Thoracic aorta (tissue), 2 donors: Measurements from ENCODE around the gene CIAO3. TPM values are rescaled to one million over a fixed set of nuclear protein-coding genes. Genes with fewer than 3 reads are reported as not detected.
"Not testable (repeated sequence)": the region's sequence is repeated elsewhere in the genome, so short reads cannot be mapped to it uniquely, and the experiment has no call there.

Source experiments
- ATAC-seq: fragments of 150-250 bp; one replicate; pipeline ENCODE4 v1.8.0; 2017; ENCODE audit warnings: low read depth; ENCODE audit not compliant: insufficient number of reproducible peaks, low FRiP score
- DNase-seq: peaks from one replicate; pipeline ENCODE4 v3.0.0-alpha.2; 2020; ENCODE audit warnings: low spot score
- H3K27ac ChIP-seq, 2 donors: fragments of 200-600 bp; sonication (generic); 1 replicate in 1 of 2; 2 replicates in 1 of 2; pipeline ENCODE4 v1.5.1; 2016; ENCODE audit warnings: mild to moderate bottlenecking in 2 of 2, moderate library complexity in 2 of 2
- H3K27me3 ChIP-seq: fragments of 200-600 bp; sonication (generic); replicated peaks from 2 replicates; pipeline ENCODE4 v1.6.0; 2016; ENCODE audit warnings: mild to moderate bottlenecking; ENCODE audit not compliant: insufficient read depth
- H3K36me3 ChIP-seq: fragments of 200-600 bp; sonication (generic); one replicate; pipeline ENCODE4 v1.5.1; 2016
- H3K4me1 ChIP-seq, 2 donors: fragments of 200-600 bp; sonication (generic); 1 replicate in 1 of 2; 2 replicates in 1 of 2; pipeline versions ENCODE4 v1.5.1 to v1.6.0; 2016; ENCODE audit warnings: low read depth in 2 of 2, mild to moderate bottlenecking in 1 of 2; ENCODE audit not compliant: control insufficient read depth in 1 of 2
- H3K4me3 ChIP-seq: fragments of 200-600 bp; sonication (generic); 2 replicates; pipeline ENCODE4 v1.5.1; 2016; ENCODE audit warnings: mild to moderate bottlenecking
- H3K9me3 ChIP-seq: fragments of 200-600 bp; sonication (generic); 2 replicates; pipeline ENCODE4 v1.5.1; 2016
- CTCF ChIP-seq: fragments of 200-600 bp; sonication (generic); IDR thresholded peaks from one replicate; pipeline ENCODE4 v1.5.1; 2019; ENCODE audit warnings: antibody characterized with exemption
- total RNA-seq, 2 donors: library from RNA; depleted of rRNA; stranded (reverse); fragments of >200 nt; gene quantifications; one replicate each; pipeline versions ENCODE4 v1.1.0 to v1.2.3, GENCODE V29; 2016

Gene CIAO3
- total RNA-seq, 2 donors from 2014 or later, result 27.0 to 30.3 TPM

GRCh38 chr16:756428-756827 is 15.6 kb upstream of the CIAO3 start:
- DNase-seq (no peak), ATAC-seq (no peak)
- Histone ChIP-seq H3K27ac (no peak overlapping the region), H3K9me3 (no peaks in the 10 kb centered on the region), H3K4me1 (no peaks in the 10 kb centered on the region), H3K4me3 (no peak overlapping the region), H3K36me3 (no peaks in the 10 kb centered on the region), H3K27me3 (no peaks in the 10 kb centered on the region)
- TF ChIP-seq CTCF, result no peak

DNA sequence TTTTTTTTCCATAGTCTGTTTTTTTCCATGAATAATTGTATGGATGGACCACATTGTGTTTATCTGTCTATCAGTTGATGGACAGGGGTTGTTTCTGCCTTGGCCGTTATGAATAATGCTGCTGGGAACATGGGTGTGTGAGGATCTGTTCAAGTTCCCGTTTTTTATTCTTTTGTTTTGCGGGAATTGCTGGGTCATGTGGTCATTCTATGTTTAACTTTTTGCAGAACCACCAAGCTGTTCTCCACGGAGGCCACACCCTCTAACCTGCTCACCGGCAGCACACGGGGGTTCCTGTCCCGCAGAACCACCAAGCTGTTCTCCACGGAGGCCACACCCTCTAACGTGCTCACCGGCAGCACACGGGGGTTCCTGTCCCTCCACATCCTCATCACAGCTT is 13.9 kb upstream of the CIAO3 start:
- no peaks in the 10 kb centered on the region for H3K27me3 ChIP-seq
- no peak for ATAC-seq
- H3K4me3 ChIP-seq, result no peak overlapping the region
- no peaks in the 10 kb centered on the region for H3K36me3 ChIP-seq
- H3K9me3 ChIP-seq, result no peaks in the 10 kb centered on the region
- no peak for TF ChIP-seq CTCF
- no peak overlapping the region for H3K27ac ChIP-seq
- H3K4me1 ChIP-seq, result no peaks in the 10 kb centered on the region
- no peak for DNase-seq

- not testable (repeated sequence) for H3K27me3 ChIP-seq, DNase-seq, H3K9me3 ChIP-seq, ATAC-seq, H3K27ac ChIP-seq, H3K36me3 ChIP-seq, H3K4me1 ChIP-seq, H3K4me3 ChIP-seq
Observed at GRCh38 chr16:754121-754607, 13.4 kb upstream of the CIAO3 start.

DNA sequence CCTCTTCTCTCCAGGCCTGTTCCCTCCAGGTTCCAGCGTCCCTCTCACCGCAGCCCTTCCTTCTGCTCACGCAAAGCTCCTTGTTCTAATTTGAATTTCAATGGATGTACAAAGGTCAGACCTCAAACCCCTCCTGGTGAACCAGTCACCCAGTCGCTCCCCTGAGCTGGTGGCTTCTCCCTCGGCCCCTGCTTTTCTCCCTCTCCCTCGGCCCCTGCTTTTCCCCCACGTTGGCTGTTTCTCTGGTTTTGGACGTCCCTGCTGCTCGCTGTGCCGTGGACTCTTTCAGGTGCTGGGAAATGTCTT is 11.2 kb upstream of the CIAO3 start:
- DNase-seq (no peak), ATAC-seq (no peak)
- H3K4me3 ChIP-seq, result no peak overlapping the region
- TF ChIP-seq CTCF, result no peak
- H3K9me3 ChIP-seq, result no peaks in the 10 kb centered on the region
- no peak overlapping the region for H3K27ac ChIP-seq
- no peaks in the 10 kb centered on the region for H3K4me1 ChIP-seq
- no peaks in the 10 kb centered on the region for H3K36me3 ChIP-seq
- no peaks in the 10 kb centered on the region for H3K27me3 ChIP-seq

- Histone ChIP-seq H3K36me3 (no peaks in the 10 kb centered on the region), H3K4me3 (no peak overlapping the region), H3K27ac (no peak overlapping the region), H3K27me3 (no peaks in the 10 kb centered on the region), H3K9me3 (no peaks in the 10 kb centered on the region), H3K4me1 (no peaks in the 10 kb centered on the region)
- ATAC-seq, result no peak
- no peak for DNase-seq
- no peak for TF ChIP-seq CTCF
Observed at GRCh38 chr16:751152-752006, 10.6 kb upstream of the CIAO3 start.

GRCh38 chr16:750485-750884 is 9.7 kb upstream of the CIAO3 start:
- DNase-seq (no peak), ATAC-seq (no peak)
- H3K4me1 ChIP-seq, result no peaks in the 10 kb centered on the region
- TF ChIP-seq CTCF, result no peak
- H3K27ac ChIP-seq, result no peak overlapping the region
- H3K4me3 ChIP-seq, result no peak overlapping the region
- no peaks in the 10 kb centered on the region for H3K36me3 ChIP-seq
- H3K9me3 ChIP-seq, result no peaks in the 10 kb centered on the region
- no peaks in the 10 kb centered on the region for H3K27me3 ChIP-seq
